Esophagus muscularis mucosa (tissue), 3 donors: ENCODE results near the gene PRMT7.

ENCODE experiments used
- POLR2AphosphoS5 ChIP-seq, 2 donors: sonication (generic); formaldehyde crosslinking; IDR thresholded peaks; one replicate each; pipeline ENCODE4 v1.6.1; 2017; ENCODE audit warnings: antibody characterized with exemption in 2 of 2
- TF ChIP-seq, protein P1 (sequence below), 3 experiments: fragments of 200-600 bp in 2 of 3; fragments of 450-650 bp in 1 of 3; sonication (generic) in 2 of 3; IDR thresholded peaks; one replicate each; pipeline ENCODE4 v1.5.1; 2017 to 2019; ENCODE audit warnings: antibody characterized with exemption in 3 of 3, mild to moderate bottlenecking in 2 of 3, moderate library complexity in 1 of 3

DNA sequence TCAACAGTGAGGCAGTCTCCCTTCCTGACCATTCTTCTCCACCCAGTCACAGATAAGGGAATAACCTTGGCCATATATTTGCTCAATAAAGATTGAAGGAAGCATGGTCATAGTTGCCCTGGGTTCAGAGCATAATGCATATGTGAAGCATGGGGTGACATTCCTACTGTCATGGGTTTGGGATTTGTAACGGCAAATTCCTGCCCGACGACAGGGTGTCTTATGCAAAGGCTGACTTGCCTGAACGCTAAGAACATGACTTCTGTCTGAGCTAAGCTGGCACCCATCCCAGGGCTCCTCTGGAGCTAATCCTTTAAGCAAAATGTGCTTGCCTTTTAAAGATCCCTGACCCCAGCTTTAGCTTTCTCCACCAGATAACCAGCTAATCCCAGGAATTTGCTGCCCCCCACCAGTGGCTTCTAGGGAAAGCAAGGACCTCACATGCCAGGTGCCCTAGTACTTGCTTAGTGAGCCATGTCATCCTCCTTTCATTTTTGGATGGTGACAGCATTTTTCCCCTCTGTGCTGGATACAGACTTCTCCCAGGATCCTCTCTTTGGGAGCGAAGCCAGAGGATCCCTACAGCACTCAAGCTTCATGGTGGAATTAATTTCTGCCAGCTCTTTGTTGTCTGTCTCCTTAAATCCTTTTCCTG lies 11.8 kb upstream of the PRMT7 start:
- peak; percentile 8 to 41 for TF ChIP-seq POLR2AphosphoS5 (IDR thresholded peaks at IDR 0.05)
- TF ChIP-seq, protein P1, sequence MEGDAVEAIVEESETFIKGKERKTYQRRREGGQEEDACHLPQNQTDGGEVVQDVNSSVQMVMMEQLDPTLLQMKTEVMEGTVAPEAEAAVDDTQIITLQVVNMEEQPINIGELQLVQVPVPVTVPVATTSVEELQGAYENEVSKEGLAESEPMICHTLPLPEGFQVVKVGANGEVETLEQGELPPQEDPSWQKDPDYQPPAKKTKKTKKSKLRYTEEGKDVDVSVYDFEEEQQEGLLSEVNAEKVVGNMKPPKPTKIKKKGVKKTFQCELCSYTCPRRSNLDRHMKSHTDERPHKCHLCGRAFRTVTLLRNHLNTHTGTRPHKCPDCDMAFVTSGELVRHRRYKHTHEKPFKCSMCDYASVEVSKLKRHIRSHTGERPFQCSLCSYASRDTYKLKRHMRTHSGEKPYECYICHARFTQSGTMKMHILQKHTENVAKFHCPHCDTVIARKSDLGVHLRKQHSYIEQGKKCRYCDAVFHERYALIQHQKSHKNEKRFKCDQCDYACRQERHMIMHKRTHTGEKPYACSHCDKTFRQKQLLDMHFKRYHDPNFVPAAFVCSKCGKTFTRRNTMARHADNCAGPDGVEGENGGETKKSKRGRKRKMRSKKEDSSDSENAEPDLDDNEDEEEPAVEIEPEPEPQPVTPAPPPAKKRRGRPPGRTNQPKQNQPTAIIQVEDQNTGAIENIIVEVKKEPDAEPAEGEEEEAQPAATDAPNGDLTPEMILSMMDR (IDR thresholded peaks at IDR 0.05), result no peak
